ENCODE data around the gene B3GLCT.
A peak's percentile ranks its signal among the peaks of the same experiment; 100 is the strongest.
"Not testable (repeated sequence)": the region's sequence is repeated elsewhere in the genome, so short reads cannot be mapped to it uniquely, and the experiment has no call there.

B3GLCT gene

DNA sequence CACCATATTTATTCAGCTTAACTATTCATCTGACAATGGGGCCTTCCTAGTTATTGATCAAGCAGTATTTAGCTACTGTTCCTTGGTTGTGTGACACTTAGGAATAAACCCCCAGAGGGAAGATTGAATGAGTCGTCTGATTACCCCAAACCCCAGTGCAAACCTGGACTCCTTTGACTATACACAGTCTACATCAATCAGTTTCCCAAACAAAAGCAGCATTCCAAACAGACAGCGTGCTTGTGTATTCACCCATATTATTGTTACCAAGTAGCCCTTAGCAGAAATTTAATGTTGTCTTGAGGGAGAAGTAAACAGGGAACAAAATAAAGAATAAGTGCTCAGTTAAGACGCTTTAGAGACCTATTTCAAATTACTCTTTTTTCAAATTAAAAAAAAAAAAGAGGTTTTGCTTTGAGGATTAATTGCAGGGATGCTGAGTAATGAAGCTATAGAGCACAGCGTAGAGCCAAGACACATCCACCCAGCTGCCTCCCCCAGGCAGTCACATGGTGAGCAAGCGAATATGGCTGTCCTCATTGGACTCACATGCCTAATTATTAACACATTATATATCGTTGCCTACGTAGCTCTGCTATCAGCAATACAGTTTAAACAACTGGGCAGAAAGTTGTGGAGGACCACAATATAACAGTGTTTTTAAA is 14.7 kb upstream of the B3GLCT start:
- DNase-seq: no peak

DNA sequence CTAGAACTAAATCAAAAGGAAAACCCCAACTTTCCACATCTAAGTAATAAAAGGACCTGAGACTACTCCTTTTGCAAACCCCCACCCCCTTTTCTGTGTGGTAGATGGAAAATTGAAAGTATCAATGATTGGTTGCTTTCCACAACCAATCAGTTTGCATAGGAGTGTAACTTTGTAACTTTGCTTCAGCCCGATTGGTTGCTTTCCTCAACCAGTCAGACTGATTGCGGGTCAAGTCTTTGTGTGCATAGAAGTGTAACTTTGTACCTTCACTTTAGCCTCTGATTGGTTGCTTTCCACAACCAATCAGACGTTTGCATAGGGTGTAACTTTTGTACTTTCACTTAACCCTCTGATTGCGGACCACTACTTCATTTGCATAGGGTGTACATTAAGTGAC is 8.0 kb upstream of the B3GLCT start:
- no peak for DNase-seq

DNA sequence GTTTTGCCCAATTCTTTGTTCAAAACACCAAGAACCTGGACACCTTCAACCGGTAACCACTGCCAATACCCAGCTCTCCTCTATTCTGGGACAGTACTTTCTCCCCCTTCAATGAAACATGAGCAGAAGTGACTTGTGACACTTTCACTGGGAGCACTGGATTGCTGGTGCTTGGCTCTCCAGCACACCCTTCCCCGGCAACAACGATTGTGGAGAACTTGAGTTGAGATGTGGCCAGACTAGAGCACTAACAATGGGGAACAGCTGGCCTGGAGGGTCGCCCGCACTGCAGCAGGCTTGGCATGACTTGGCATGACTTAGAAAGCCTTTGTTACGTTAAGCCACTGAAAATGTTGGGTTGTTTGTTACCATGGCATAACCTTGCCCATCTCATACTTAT is 7.5 kb upstream of the B3GLCT start:
- no peak for DNase-seq

DNA sequence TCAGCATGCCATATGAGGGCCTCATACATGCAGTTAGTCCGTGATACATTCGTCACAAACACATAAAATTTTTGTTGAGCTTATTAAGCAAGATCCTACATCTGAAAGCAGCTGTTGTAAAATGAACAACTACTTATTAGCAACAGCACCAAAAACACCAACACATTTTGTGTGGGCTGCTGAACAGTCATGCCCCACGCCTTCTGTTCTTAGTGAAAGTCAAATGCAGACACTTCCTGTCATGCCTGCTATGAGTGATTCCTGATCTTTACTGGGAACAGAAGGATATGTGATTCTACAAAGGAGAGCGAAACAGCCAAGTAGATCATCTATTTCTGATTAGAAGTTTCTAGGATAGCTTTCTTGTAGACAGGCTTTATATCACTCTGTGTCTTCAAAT is 4.2 kb upstream of the B3GLCT start:
- no peak for DNase-seq

DNA sequence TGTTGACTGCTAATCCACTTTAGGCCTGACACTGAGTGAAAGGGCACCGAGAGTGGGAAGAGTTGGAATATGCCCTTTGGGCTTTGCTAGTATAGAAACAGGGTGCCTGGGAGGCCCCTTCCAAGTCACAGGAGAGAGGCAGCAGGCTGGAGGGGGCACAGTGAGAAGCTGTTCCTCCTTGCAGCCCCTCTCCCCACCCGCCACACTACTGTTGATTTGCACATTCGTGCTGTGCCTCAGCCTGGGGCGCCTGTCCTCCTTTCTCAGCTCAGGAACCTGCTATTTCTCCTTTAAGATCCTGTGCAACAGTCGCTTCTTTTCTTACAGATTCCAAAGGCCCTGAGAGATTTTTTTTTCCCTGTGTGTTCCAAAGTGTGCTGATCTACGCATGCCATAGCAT is 2.8 kb upstream of the B3GLCT start:
- DNase-seq: no peak

DNA sequence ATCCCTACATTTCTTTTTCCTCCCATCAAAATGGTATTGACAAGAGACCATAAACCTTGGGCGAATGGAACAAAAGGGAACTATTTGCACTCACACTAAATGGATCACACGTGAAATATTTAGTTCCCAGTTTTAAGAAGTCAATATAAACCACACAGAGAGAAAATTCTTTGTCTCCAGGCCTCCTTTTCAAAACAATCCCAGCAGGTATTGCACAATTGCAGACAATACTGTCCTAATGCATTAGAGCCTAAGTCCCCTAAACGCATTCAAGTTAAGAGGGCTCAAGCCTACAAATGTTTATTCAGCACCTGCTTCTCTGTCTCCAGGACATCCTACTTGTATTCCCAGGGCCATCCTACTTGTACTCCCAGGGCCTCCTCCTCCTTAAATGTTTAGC is 1.3 kb upstream of the B3GLCT start:
- DNase-seq: no peak

DNA sequence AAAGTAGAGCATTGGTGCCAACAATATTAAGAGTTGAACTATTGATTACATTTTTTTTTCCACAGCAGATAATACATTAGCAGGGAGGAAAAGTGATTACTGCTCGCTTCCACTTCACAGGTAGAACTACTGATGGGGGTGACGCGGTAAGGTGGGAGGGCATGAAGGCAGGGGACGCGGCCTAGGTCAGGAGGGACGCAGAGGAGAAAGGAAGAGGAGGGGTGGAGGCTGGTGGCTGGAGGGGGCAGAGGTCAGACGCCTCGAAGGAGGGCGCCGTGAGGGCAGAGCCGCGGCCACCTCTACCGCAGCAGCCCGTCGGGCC is 287 bp upstream of the B3GLCT start:
- no peak for DNase-seq

DNA sequence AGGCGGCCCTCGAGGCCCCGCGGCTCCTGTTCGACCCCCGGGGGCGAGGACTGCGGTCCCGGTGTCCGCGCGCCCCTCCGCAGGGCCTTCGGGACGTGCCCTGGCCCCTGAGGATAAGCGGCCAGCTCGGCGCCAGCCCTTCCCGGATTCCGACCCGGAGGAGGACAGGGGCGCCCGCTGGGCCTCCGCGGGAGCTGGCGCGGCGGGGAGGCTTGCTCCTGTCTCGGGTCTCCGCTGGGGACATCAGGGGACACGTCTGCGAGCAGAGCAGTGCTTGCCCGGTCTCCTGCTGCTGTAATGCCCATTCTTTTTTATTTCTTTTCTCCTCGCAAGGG is 829 bp downstream of the B3GLCT start:
- peak; percentile 83 for DNase-seq

DNA sequence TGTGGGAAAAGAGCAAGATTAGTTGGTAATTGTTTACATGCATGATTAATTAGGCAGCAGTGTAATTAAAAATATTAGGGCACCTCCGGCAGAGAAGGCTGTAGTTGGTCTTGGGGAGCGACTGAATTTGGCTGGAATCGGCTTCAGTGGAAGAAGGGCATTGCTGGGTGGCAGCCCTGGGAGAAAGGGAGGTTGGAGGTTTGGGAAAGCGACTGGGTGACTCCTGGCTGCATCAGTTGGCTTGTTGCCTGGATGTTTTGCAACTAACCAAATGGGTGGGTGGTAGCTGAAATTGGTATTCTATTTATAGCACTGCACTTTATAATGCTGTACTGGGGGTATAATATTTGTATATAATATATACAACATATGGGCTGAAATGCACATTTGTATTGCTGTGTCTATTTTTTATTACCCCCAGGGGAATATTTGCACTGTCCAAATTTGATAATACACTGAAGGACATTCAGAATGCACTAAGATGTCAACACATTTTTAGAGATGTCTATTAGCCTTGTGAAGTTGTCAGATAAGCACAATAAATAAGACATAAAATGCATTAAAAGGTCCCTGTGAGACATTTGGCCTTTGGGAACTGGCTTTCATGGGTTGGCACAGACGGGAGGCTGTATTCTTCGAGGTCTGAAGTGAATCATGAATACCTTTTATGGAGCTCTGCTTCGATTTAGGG is 1.7 kb downstream of the B3GLCT start:
- DNase-seq: no peak

DNA sequence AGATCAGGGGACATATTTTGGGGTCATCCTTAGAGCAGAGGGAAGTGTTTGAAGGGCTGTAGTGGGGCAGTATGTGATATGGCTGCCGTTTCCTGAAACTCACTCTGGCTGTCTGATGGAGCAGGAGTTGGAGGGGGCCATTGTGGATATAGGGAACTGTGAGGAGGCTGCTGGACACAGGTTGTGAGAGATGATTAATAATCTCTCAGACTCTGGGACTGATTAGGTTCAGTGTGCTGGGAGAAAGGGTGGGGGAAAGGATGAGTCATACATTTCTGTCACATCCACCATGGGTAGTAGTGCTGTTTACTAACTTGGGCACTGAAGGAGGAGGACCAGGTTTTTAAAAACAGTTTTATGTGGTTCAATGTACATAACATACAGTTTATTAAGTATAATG is 4.8 kb downstream of the B3GLCT start:
- DNase-seq: no peak

DNA sequence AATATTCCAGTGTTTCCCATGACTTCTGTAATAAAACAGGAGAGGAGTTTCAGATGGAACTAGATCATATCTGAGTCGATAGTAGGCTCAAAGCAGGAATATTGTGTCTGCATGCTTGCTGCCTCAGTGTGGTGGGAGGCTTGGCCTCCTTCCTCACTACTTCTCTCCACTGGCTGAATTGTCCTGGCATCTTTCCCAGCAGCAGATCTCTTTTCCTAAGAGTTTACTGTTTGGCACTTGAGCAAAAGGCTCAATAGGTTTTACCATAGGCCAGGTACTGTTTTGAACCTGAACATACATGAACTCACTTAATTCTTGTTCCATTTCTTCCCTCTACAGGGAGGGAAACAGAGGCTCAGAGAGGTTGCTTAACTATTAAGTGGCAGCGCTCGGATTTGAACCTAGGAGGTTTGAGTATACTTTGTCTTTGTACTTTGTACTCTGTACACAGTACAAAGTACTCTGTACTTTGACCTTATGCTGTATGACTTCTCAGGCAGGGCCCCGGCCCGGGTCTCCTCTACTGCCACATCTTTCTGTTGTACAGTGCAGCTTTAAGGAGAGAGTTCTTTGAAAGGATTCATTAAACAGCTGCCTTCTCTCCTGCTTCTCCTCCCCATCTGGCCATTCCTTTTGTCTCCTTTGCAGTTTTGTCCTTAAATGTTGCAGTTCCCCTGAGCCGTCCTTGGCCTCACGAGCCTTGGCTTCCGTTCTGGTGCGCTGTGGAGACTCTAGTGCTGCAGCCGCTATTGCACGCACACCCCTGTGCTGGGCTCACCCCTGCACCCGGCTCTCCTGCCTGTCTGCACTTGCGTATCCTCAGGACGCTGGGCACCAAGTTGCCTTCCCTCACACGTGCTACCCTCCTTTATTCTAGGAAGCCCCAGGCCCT is 8.1 kb downstream of the B3GLCT start:
- peak; percentile 58 for DNase-seq

DNA sequence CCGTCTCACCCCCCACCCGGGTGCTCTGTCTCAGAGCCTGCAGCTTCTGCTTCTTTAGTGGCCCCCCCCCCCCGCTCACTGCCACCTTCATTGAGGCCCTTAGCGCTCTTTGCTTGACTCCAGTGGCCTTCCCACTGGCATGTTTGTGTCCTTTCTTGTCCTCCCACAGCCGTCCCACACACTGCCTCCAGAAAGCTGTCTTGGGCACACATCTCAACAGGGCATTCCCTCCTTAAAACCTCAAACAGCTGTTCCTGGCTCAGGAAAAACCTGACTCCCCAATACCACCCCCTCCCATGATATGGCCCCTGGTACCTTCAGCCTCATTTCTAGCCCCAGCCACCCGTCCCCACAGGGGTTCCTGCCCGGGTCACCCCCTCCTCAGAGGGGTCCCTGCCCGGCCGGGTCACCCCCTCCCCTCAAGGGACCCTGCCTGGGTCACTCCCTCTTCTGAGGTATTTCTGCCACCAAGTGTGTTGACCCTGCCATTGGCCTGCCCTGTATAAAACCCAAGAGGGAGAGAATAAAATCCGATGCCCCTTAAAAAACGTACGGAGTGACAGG is 8.9 kb downstream of the B3GLCT start:
- no peak for DNase-seq

DNA sequence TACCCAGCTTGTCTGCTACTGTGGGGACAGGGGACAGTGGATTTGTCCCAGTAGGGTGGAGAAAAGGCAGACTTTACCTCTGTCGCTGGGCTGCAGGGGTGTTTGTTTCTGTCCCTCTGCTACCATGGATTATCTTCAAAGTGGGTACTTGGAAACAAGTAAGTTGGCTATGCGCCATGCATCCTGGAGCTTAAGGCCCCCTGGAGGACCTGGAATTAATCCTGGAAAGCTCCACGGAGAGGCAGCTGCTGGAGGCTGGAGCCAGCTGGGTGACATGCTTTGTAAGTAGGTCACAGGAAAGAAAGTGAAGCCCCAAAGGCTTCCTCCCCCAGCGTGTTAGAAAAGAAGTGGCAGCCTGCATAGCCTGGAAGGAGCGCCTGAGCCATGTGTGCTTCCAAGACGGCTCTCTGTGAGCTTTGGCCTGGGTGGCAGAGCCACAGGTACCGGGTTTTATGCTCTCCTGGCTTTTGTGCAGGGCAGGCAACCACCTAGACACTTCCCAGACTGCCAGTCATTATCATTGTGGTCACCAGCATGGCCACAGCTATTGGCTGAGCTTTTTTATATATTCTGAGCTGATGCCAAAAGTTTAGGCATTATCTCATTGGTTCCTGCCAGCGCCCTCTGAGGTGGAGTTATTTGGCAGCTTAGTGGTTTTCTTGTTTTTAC is 9.5 kb downstream of the B3GLCT start:
- DNase-seq: peak; percentile 77

DNA sequence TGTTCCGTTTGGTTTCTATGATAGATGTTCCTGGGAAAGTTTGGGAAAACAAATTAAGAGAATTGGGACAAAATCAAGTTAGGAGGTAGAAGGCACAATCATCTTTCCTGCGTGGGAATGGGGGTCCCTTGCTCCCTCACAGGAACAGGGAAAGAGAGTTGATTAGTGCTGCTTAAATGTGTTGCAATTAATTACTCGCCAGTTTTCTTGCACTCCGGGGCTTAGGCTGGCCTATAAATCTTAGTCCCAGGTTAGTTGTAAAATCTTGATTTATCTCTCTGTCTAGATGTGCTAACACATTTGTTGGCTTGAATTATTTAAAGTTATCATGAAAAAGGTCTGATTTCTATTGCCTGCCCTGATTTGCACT is 10.1 kb downstream of the B3GLCT start:
- no peak for DNase-seq

DNA sequence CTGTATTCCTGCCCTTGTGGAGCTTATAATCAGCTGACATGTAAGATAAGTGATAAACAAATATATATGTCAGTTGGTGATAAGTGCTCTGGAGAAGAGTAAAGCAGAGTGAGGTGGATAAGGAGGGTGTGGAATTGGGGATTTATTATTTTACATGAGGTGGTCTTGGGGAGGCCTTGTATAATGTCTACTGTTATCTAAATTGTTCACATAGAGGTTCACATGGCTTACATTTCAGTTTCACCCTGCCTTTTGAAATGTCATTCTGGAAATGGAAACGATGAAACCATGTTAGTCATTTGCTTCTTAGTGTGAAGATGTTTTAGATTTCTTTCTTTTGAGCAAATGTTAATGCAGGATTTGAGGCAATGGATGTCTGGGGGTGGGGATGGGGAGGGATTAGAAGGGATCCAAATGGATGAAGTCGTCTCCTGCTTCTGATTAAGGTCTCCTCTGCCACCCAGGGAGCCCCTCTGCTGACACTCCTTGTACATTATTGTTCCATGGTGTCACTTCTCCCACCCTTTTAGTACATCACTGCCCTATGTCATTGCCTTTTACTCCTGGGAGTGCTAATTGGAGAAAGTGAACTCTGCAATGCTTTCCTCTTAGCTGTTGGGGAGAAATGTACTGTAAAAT is 14.0 kb downstream of the B3GLCT start:
- no peak for DNase-seq

DNA sequence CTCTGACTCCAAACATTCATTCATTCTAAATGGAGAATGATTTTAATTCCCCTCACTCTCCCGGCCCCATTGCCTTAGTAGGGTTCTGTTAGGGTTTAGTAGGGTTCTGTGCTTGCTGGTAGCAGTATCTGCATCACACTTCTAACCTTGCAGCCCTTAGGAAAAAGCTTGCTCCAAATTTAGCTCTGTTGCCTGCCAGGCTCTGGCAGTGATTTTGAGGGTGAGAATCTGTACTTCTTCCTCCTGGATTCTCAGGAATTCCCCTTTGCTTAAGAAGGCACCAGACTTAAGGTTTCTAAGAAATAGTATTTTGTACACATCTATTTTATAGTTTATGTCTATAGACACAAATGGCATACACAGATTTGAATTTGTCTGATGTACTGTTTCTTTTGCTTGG is 14.7 kb downstream of the B3GLCT start:
- no peak for DNase-seq

DNA sequence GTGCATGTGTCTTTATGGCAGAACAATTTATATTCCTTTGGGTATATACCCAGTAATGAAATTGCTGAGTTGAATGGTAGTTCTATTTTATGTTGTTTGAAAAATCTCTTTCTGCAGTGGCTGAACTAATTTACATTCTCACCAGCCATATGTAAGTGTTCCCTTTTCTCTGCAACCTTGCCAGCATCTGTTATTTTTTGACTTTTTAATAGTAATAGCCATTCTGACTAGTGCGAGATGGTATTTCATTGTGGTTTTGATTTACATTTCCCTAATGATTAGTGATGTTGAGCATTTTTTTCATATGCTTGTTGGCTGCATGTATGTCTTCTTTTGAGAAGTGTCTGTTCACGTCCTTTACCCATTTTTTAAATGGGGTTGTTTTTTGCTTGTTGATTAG is 17.1 kb downstream of the B3GLCT start:
- not testable (repeated sequence) for DNase-seq

DNA sequence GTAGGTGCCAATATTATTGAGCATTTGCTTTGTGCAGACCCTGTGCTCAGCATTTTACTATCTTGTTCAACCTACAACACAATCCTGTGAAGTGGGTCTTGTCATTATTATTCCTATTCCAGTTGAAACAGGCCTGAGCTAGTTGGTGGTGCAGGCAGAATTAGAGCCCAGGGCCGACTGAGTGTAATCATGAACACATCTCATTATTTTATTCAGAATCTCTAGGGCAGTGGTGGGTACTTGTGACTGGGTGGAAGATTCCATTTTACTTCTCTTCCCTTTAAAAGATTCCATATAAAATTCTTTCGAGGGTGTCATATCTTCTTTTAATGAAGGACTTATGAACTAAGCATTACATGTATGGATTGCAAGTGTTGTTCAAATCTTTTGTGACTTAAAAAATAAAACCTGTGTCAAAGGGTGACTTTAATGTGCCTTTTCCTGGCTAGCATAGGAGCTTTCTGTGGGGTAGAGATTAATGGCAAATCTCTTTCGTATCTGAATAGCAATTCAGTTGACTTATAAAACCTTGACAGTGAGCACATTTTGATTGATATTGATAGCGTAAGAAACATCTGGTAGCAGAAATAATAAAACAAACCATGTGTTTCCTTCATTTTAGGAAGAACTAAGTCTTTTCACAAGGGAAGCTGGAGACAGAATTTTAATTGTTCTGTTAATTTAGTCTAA is 20.3 kb downstream of the B3GLCT start:
- no peak for DNase-seq

DNA sequence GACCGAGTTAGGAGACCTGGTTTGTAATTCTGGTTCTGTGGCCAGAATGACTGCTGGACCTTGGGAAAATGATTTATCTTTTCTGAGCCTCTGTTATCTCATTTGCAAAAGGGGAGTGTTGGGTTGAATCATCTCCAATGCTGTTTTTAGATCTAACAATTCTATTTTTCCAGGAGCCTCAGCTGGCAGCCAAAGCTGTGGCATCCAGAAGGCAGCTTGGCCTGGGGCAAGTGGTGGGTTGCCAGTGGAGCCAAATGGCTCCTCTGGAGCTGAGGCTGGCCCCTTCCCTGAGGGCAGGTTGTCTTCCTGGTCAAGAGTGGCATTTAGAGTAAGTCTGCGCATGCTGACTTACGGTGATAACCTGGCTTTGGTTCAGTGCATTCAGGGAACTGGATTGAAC is 21.3 kb downstream of the B3GLCT start:
- no peak for DNase-seq

DNA sequence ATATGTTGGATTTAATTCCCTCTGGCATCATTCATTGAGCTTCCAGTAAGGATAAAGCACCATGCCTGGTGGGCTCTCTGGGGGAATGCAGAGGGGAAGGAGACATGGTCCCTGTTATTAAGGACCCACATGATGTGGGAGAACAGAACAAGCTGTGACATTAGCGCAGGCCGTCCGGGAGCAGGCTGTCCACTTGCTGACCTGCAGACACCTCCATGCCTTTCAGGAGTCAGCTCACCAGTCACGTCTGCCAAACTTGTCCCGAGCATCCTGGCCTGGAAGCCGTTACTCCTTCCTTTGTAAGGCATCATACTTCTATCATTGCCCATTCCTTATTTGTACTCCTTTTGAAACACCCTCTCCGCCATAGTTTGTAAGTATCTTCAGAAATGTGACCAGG is 23.4 kb downstream of the B3GLCT start:
- no peak for DNase-seq

DNA sequence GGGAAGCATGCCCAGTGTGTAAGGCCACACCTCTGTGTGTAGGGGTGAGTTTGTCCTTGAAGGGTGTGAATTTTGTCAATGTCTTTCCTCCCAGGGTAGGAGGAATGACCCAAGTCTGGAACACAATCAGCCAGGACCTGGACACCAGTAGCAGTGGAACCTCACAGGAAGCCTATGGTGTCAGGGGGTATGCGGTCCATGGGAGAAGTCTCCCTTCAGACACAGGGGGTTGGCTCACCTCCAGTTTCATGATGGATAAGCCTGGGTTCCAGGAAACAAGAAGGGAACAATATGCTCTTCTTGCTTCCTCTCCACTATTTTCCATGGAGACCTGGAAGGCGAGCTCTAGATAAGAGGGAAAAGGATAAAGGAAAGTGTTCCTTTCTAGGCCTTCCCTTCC is 23.9 kb downstream of the B3GLCT start:
- no peak for DNase-seq

DNA sequence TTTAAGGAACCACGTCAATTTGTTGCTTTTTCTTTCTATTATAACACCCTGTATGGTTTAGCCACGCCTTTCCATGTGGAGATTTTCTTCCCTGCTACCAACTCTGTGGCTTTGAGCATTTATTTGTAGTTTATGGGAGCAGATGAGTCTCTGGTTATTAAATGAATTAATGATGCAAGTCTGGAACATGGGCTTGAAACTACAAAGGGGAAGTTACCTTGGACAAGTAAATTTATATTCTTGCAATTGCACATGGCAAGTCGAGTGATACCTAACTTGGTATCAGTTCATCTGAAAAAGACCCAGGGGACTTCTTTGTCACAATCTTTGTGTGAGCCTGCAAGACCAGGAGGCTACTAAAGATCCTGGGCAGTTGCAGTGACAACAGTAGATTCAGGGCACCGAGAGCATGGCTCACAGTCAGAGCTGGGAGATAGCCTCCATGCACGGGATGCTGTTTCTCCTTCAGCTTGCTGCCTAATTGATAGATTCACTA is 24.4 kb downstream of the B3GLCT start:
- DNase-seq: no peak

All from right forelimb (tissue), 1 donor.